ENCODE data around the gene S100G. TPM values are rescaled to one million over a fixed set of nuclear protein-coding genes. Genes with fewer than 3 reads are reported as not detected.

The S100G gene, protein sequence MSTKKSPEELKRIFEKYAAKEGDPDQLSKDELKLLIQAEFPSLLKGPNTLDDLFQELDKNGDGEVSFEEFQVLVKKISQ
- total RNA-seq: not detected in 2 replicates

DNA sequence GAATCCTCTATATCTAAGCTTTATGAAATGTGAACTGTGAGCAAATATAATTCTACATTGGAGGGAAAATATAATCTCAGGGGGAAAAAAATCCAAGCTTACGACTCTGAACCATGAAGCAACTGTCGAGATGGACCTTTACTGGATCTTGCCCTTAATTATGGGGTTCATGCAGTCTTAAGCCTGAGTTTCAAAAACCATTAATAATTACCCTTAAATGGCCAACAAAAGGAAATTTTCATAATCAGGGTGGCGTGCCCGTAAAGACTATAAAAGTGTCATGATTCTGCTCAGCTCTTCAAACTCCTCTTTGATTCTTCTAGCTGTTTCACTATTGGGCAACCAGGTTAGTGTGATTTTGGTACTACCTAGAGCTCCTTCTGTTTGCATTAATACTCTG lies at the start of gene S100G:
Gene S100G (plus strand): TSS at position 301 of the 400 bp plus-strand sequence. CDS start 849 bp downstream, outside the sequence.

Small RNA genes within 50 kb of the gene (small RNA-seq; reads per million reads assigned to genes)
- gene MIR548AM: not detected

Other genes with a start within 250 kb of the S100G start
- gene CTPS2, start 62.5 kb downstream of the S100G start, total RNA-seq: 16.5 and 18.5 TPM in 2 replicates
- gene SYAP1, start 69.5 kb downstream of the S100G start, total RNA-seq: 31.6 and 43.2 TPM in 2 replicates
- 11.2 and 19.3 TPM in 2 replicates for gene TXLNG, start 136.3 kb downstream of the S100G start, total RNA-seq
- gene RBBP7, start 220.2 kb downstream of the S100G start, total RNA-seq: 179 and 189 TPM in 2 replicates

Measured in thoracic aorta endothelial cell (primary cell).